Measurements from ENCODE around the gene CDH6. TPM values are rescaled to one million over a fixed set of nuclear protein-coding genes. Genes with fewer than 3 reads are reported as not detected.

The CDH6 gene
- total and polyA plus RNA-seq, 9 donors, result 0.68 to 19.2 (median 2.5) TPM

- intact Hi-C loops (cut with DNase I), result no loop called here
- H3K4me3 ChIP-seq, result no peak overlapping the region
- H3K27ac ChIP-seq, result no peak overlapping the region
- no peak for DNase-seq
- H3K36me3 ChIP-seq, result no peaks in the 10 kb centered on the region
- no peak for TF ChIP-seq CTCF (IDR thresholded peaks at IDR 0.05)
- no peaks in the 10 kb centered on the region for H3K4me1 ChIP-seq (ENCODE audit: insufficient read depth)
- no peaks in the 10 kb centered on the region for H3K27me3 ChIP-seq
- no peaks in the 10 kb centered on the region for H3K9me3 ChIP-seq
- WGBS, 3 donors, result 52 to 60% (median 59%) methylated on average over 6 of the region's 6 CpGs
These were observed 37.8 kb downstream of the CDH6 start for GRCh38 chr5:31231177-31231838.

GRCh38 chr5:31232273-31232888, 38.9 kb downstream of the CDH6 start:
- DNase-seq, result no peak
- intact Hi-C loops (cut with DNase I), result no loop called here
- H3K27ac ChIP-seq, result no peak overlapping the region
- H3K4me3 ChIP-seq, result no peak overlapping the region
- 2 to 4% (median 2%) methylated on average over 4 of the region's 4 CpGs for WGBS, 3 donors
- H3K4me1 ChIP-seq (ENCODE audit: insufficient read depth), result no peaks in the 10 kb centered on the region
- H3K36me3 ChIP-seq, result no peaks in the 10 kb centered on the region
- TF ChIP-seq EP300 (IDR thresholded peaks at IDR 0.05), result no peak
- no peak for TF ChIP-seq POLR2A (IDR thresholded peaks at IDR 0.05)
- TF ChIP-seq CTCF (IDR thresholded peaks at IDR 0.05), result no peak
- H3K27me3 ChIP-seq, result no peaks in the 10 kb centered on the region
- no peaks in the 10 kb centered on the region for H3K9me3 ChIP-seq

GRCh38 chr5:31235381-31235780, 41.9 kb downstream of the CDH6 start:
- TF ChIP-seq POLR2A (IDR thresholded peaks at IDR 0.05) (no peak), CTCF (IDR thresholded peaks at IDR 0.05) (no peak), EP300 (IDR thresholded peaks at IDR 0.05) (no peak)
- no peaks in the 10 kb centered on the region for H3K4me1 ChIP-seq (ENCODE audit: insufficient read depth)
- H3K27me3 ChIP-seq, result no peaks in the 10 kb centered on the region
- no peaks in the 10 kb centered on the region for H3K36me3 ChIP-seq
- no peak for DNase-seq
- intact Hi-C loops (cut with DNase I), result no loop called here
- H3K27ac ChIP-seq, result no peak overlapping the region
- H3K4me3 ChIP-seq, result no peak overlapping the region
- 70 to 72% (median 71%) methylated on average over 3 of the region's 3 CpGs for WGBS, 3 donors
- H3K9me3 ChIP-seq, result no peaks in the 10 kb centered on the region

- no peak overlapping the region for H3K4me3 ChIP-seq
- intact Hi-C loops (cut with DNase I), result no loop called here
- H3K27me3 ChIP-seq, result no peaks in the 10 kb centered on the region
- H3K4me1 ChIP-seq (ENCODE audit: insufficient read depth), result no peaks in the 10 kb centered on the region
- no peak overlapping the region for H3K27ac ChIP-seq
- DNase-seq, result no peak
- H3K9me3 ChIP-seq, result no peaks in the 10 kb centered on the region
- TF ChIP-seq EP300 (IDR thresholded peaks at IDR 0.05) (no peak), CTCF (IDR thresholded peaks at IDR 0.05) (no peak), POLR2A (IDR thresholded peaks at IDR 0.05) (no peak)
- WGBS, 3 donors, result 79 to 82% (median 82%) methylated on average over 6 of the region's 6 CpGs
- H3K36me3 ChIP-seq, result no peaks in the 10 kb centered on the region
These were observed 42.9 kb downstream of the CDH6 start for GRCh38 chr5:31236339-31236738.
